NCI-H1930 (cell line): ENCODE results near the gene KIAA0586.
A peak's percentile ranks its signal among the peaks of the same experiment; 100 is the strongest.
"Not testable (repeated sequence)": the region's sequence is repeated elsewhere in the genome, so short reads cannot be mapped to it uniquely, and the experiment has no call there.

ENCODE experiments used
- DNase-seq, 2 experiments: peaks; one replicate each; lab custom pipeline; 2025; lab: John Stamatoyannopoulos, UW

KIAA0586 gene

GRCh38 chr14:58464652-58465051, 37.1 kb downstream of the KIAA0586 start:
- DNase-seq: no peak

GRCh38 chr14:58465421-58465820, 37.9 kb downstream of the KIAA0586 start:
- no peak for DNase-seq

GRCh38 chr14:58466459-58466858, 38.9 kb downstream of the KIAA0586 start:
- no peak for DNase-seq

DNA sequence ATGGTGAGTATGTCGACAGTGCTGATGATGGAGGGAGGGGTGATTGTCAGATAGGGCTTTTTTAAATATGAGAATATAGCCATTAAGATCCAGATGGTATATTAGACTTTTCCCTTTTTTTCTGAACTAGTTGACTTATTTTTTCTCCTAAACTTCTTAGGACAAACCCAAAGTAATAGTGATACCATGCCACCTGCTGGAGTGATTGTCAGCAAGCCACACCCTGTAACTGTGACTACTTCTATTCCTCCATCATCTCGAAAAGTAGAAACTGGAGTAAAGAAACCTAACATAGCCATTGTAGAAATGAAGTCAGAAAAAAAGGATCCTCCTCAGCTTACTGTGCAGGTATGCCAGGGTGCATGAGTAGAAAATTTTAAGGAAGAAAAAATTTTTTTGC, 40.1 kb downstream of the KIAA0586 start:
- DNase-seq: no peak

GRCh38 chr14:58469309-58469708, 41.8 kb downstream of the KIAA0586 start:
- no peak for DNase-seq

DNA sequence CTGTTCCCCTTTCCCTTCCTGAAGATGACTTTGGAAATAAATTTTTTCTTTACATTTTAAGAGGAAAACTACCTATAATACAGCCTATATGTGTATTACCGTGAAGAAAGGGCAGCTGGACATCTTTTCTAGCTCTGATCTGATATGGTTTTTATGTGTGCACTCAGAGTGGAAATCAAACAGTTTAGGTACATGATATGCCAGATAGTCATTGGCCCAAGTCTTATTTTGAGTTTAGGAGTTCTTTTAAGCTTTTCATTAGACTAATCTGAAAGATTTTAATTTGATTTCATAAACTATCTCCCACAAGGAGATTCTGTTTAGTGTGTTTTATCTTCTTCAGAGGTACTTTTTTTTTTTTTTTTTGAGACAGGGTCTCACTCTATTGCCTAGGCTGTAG, 48.8 kb downstream of the KIAA0586 start:
- DNase-seq: no peak

- no peak for DNase-seq
These were observed 50.1 kb downstream of the KIAA0586 start for GRCh38 chr14:58477653-58478052.

GRCh38 chr14:58478329-58478728, 50.8 kb downstream of the KIAA0586 start:
- not testable (repeated sequence) for DNase-seq

DNA sequence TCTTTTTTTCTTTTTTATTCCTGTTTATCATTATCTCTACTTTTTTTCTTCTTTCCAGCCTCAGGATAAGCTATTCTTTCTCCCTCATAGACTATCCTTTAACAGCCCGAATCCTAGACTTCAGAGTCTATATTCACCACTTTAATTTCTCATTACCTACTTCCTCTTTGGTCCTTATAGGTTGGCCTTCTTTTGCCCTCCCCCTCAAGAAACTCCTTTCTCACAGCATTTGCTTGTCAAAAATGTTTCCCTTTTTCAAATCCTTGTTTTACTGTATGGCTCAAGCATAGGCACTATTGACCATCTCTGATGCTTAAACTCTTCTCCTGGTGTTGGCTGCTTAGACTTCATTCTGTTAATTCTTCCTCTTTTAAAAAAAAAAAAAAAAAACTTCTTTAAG, 52.5 kb downstream of the KIAA0586 start:
- DNase-seq: no peak

- no peak for DNase-seq
These were observed 56.7 kb downstream of the KIAA0586 start for GRCh38 chr14:58484176-58484575.

GRCh38 chr14:58488550-58488949, 61.0 kb downstream of the KIAA0586 start:
- DNase-seq: no peak

DNA sequence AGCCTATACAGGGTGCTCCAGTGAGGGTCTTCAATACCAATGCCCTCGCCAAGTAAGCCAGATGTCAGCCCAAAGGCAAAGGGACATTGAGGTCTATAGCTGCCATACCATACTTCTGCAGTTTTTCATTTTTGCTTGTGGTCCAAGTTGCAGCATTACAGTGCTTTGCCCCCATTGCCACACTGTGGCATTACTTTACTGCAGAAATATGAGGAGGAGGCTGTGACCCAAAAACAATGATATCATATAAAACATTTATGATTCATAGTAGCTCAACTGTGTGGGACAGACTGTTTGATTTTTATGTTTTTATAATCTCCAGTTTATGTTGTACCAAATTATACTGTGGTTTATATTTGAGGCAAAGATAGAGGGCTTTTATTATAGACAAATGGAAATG, 64.1 kb downstream of the KIAA0586 start:
- no peak for DNase-seq

DNA sequence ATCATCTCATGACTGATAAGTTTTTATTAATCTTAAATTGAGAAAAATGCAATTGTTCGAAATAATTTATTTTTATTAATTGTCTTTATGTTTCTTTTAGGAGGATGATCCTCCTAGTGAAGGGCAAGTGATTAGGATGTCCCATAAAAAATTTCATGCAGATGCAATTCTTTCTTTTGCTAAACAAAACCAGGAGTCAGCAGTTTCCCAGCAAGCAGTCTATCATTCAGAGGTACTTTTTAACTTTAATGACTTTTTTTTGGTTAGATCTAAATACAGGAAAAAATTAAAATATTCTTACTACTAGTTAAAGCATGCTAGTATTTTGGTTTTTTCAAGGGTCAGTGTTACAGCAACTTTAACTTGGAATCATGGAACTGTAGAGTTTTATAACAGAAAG, 64.5 kb downstream of the KIAA0586 start:
- DNase-seq: no peak

- DNase-seq: peak; percentile 38 to 44
These were observed 73.8 kb downstream of the KIAA0586 start for GRCh38 chr14:58501214-58501816.

- DNase-seq: no peak
These were observed 85.8 kb downstream of the KIAA0586 start for GRCh38 chr14:58513272-58513671.

- no peak for DNase-seq
These were observed 90.1 kb downstream of the KIAA0586 start for GRCh38 chr14:58517592-58517991.

DNA sequence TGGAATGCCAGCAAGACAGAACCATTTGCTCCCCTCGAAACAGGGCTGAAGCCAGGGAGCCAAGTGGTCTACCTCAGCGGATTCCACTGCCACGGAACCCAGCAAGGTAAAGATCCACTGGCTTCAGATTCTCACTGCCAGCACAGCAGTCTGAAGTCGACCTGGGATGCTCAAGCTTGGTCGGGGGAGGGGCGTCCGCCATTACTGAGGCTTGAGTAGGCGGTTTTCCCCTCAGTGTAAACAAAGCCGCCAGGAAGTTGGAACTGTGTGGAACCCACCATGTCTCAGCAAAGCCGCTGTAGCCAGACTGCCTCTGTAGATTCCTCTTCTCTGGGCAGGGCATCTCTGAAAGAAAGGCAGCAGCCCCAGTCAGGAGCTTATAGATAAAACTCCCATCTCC, 98.2 kb downstream of the KIAA0586 start:
- not testable (repeated sequence) for DNase-seq

DNA sequence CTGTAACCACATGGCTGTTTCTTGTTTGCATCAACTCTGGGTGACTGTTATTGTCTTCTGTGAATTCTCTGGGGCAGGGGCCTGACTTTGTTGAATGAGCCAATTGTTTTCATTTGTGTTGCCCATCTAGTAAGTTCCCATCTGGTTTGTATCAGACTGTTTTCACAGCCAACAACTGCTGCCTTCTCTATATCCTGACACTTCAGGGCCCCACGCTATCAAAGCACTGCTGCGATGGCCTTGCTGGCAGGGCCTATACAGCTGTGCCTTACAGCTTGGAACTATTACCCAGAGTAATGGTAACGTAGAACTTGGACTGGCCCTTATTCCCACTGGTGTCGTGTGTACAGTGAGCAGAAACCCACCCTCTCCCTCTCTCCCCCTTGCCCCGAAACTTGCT, 105.9 kb downstream of the KIAA0586 start:
- peak in 1 of 2 experiments; percentile 17 for DNase-seq

DNA sequence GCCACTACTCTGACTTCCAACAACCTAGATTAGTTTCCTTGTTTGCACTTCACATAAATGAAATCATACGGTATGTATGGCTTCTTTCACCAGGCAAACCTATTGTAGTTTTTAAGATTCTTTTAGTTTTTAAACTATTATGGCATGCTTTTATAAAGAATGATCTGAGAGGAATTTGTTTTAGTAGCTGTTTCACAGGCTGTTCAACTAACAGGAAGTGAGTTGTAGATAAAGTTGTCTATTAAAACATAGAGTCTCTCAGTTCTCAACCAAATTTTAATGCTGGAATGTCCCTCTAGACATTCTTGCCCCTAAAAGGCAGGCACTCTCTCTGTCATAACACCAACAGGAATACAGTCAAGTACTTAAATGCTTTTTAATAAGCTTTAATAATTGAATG, 107.5 kb downstream of the KIAA0586 start:
- DNase-seq: no peak

DNA sequence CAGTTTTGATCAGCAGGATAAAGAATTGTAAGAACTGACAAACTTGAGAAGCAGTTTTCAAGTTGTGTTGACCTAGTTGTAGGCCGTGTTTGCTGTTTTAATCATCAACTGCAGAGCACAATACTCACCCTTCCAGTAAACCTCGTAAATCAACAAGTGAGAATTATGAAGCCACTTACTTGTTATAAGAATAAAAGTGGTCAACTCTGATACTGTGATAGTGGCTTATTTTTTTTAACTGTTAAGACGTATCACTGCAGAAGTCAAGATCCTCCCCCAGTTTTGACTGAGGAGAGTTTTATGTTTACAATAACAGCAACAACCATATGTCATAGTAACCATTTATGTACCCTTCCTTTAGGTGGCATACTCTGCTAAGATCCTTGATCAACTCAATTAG, 109.5 kb downstream of the KIAA0586 start:
- no peak for DNase-seq

- peak; percentile 57 to 59 for DNase-seq
These were observed 113.5 kb downstream of the KIAA0586 start for GRCh38 chr14:58540749-58541632.

DNA sequence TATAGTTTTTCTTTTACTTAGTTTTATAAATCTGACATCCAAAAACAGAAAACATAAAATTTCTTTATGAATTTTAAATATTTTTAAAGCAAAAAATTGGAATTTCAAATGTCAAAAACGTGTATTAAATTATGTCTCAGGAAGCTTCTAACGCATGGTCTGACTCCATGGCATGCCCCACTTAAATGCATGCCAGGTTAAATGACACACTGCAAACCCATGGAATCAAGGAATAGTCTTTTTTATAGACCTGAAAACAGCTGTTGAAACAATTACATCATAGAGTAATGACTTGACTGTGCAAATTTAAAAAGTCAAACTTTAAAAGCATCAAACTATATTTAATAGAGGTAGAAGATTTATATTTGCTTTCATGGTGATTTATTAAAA, 114.1 kb downstream of the KIAA0586 start:
- no peak for DNase-seq

GRCh38 chr14:58543253-58543652, 115.7 kb downstream of the KIAA0586 start:
- DNase-seq: no peak

DNA sequence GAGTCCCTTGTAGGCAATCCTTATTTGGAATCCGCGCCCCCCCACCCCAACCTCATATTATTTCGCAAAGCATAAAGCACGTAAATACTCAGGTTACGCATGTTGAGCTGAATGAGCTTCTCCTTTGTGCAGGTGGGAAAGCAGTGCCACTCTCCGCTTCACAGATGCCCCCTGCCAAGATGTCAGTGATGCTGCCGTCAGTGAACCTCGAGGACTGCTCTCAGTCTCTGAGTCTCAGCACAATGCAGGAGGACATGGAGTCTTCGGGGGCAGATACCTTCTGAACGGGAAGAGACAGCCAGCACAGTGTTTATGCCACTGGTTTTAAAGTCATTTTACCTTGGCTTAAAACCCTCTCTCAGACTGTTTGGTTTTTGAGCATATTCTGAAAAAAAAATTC, 120.1 kb downstream of the KIAA0586 start:
- no peak for DNase-seq
